Adrenal gland (tissue), 5 donors: ENCODE measurements around the gene ABCG8.

Experiments
- POLR2A ChIP-seq, 2 donors: fragments of 450-650 bp; IDR thresholded peaks; one replicate each; pipeline ENCODE4 v1.6.1; 2017; ENCODE audit warnings: antibody characterized with exemption in 2 of 2, mild to moderate bottlenecking in 2 of 2, moderate library complexity in 1 of 2
- TF ChIP-seq, protein P1 (sequence below), 6 experiments: fragments of 450-650 bp in 4 of 6; fragments of 200-600 bp in 2 of 6; sonication (generic) in 1 of 6; IDR thresholded peaks; 1 replicate in 5 of 6; 2 replicates in 1 of 6; pipeline versions ENCODE4 v1.5.1 to v1.8.0; 2016 to 2021; ENCODE audit warnings: antibody characterized with exemption in 6 of 6, mild to moderate bottlenecking in 2 of 6, moderate library complexity in 1 of 6
- donor health status: DM: no; HTN: no; CAD: no.

DNA sequence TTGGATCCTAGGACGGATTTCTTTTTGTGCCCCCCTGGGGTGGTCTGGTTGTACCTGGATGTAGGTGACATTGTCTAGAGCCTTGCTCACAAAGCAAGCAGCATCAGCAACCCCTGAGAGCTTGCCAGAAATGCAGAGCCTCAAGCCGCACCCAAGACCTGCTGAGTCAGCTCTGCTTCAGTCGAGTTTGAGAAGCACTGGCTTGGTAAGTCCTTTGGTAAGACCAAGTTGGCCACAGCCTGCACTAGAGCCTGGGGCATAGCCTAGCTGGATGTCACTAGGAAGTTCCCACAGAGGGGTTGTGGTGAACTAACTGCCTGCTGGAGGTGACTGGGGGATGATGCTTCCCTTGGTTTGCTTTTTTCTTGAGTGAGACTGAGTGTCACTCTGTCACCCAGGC lies 6.3 kb upstream of the ABCG8 start:
- no peak for TF ChIP-seq POLR2A (IDR thresholded peaks at IDR 0.05)
- TF ChIP-seq, protein P1, sequence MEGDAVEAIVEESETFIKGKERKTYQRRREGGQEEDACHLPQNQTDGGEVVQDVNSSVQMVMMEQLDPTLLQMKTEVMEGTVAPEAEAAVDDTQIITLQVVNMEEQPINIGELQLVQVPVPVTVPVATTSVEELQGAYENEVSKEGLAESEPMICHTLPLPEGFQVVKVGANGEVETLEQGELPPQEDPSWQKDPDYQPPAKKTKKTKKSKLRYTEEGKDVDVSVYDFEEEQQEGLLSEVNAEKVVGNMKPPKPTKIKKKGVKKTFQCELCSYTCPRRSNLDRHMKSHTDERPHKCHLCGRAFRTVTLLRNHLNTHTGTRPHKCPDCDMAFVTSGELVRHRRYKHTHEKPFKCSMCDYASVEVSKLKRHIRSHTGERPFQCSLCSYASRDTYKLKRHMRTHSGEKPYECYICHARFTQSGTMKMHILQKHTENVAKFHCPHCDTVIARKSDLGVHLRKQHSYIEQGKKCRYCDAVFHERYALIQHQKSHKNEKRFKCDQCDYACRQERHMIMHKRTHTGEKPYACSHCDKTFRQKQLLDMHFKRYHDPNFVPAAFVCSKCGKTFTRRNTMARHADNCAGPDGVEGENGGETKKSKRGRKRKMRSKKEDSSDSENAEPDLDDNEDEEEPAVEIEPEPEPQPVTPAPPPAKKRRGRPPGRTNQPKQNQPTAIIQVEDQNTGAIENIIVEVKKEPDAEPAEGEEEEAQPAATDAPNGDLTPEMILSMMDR (IDR thresholded peaks at IDR 0.05) = no peak
